ENCODE results near the gene C11orf52. TPM values are rescaled to one million over a fixed set of nuclear protein-coding genes. Genes with fewer than 3 reads are reported as not detected.

Gene C11orf52
- total and polyA plus RNA-seq, 2 of the 13 experiments (the other 11 are each of a cell fraction or from before 2014, with no cell fraction given), result 7.4 to 11.0 TPM

- TF ChIP-seq GMEB2 (CRISPR knock-in tag; IDR thresholded peaks at IDR 0.05; ENCODE audit: low read depth), result no peak
- 0 out of 2 replicates have a peak, but pooled peaks have one; percentile 15 for TF ChIP-seq CEBPB (IDR thresholded peaks at IDR 0.05; ENCODE audit: borderline replicate concordance, low read depth, low read length)
- no peak for ATAC-seq
- no TSS peak for BruUV-seq (replicated peaks)
- Histone ChIP-seq H3K79me2 (ENCODE audit: insufficient read depth, low read length) (no peaks in the 10 kb centered on the region), H3K4me1 (ENCODE audit: insufficient read depth, low read length) (no peaks in the 10 kb centered on the region), H3K36me3 (replicated peaks in 1 of 2; ENCODE audit: control insufficient read depth in 1 of 2, insufficient read depth in 2 of 2, low read length in 2 of 2) (no peaks in the 10 kb centered on the region), H3K4me3 (replicated peaks in 1 of 3; ENCODE audit: insufficient read depth in 1 of 3, low read depth in 2 of 3, low read length in 3 of 3) (no peak overlapping the region), H2AFZ (ENCODE audit: low read length) (no peak overlapping the region), H3K27ac (ENCODE audit: extremely low read length, insufficient read depth, low read length) (no peak overlapping the region), H3K4me2 (ENCODE audit: low read depth, low read length) (no peak overlapping the region), H3K9ac (ENCODE audit: insufficient read depth, low read depth, low read length) (no peak overlapping the region), H3K27me3 (ENCODE audit: control insufficient read depth in 1 of 2, insufficient read depth in 2 of 2, low read length in 2 of 2) (no peaks in the 10 kb centered on the region), H3K9me3 (ENCODE audit: low read length) (no peaks in the 10 kb centered on the region), H4K20me1 (ENCODE audit: insufficient read depth, low read length) (no peaks in the 10 kb centered on the region)
- POLR2A ChIA-PET, result interaction anchor here (1.0 kb wide), 1 partner anchor 31 kb away, joined by 3 read pairs; no protein-coding TSS in a partner anchor
- no peak for FAIRE-seq
- no peak for DNase-seq (ENCODE audit: low spot score)
- 81% methylated on average over 4 of the region's 4 CpGs for WGBS (ENCODE audit: low lambda C conversion rate)
- in situ Hi-C loops (cut with HindIII; ENCODE audit: extremely low pct_ligation_motif_present, low pct_unique_long_range_greater_than_20kb) (no loop called here), intact Hi-C loops (cut with micrococcal nuclease; ENCODE audit: unreplicated experiment) (no loop called here)
- CTCF ChIA-PET (ENCODE audit: low intra/inter-chr PET ratio, low total read pairs), result no interaction called here
Observed at GRCh38 chr11:111886032-111886431, 32.7 kb upstream of the C11orf52 start.

- H3K9ac ChIP-seq (ENCODE audit: insufficient read depth, low read depth, low read length), result no peak overlapping the region
- ChIA-PET POLR2A (no interaction called here), CTCF (ENCODE audit: low intra/inter-chr PET ratio, low total read pairs) (no interaction called here)
- FAIRE-seq (no peak), ATAC-seq (no peak), DNase-seq (ENCODE audit: low spot score) (no peak)
- no peak overlapping the region for H3K4me3 ChIP-seq (replicated peaks in 1 of 3; ENCODE audit: insufficient read depth in 1 of 3, low read depth in 2 of 3, low read length in 3 of 3)
- H3K9me3 ChIP-seq (ENCODE audit: low read length), result no peaks in the 10 kb centered on the region
- WGBS (ENCODE audit: low lambda C conversion rate), result 64% methylated on average over 2 of the region's 2 CpGs
- no TSS peak for BruUV-seq (replicated peaks)
- no peaks in the 10 kb centered on the region for H3K36me3 ChIP-seq (replicated peaks in 1 of 2; ENCODE audit: control insufficient read depth in 1 of 2, insufficient read depth in 2 of 2, low read length in 2 of 2)
- in situ Hi-C loops (cut with HindIII; ENCODE audit: extremely low pct_ligation_motif_present, low pct_unique_long_range_greater_than_20kb), result no loop called here
- H4K20me1 ChIP-seq (ENCODE audit: insufficient read depth, low read length), result no peaks in the 10 kb centered on the region
- intact Hi-C loops (cut with micrococcal nuclease; ENCODE audit: unreplicated experiment), result no loop called here
- H3K27me3 ChIP-seq (ENCODE audit: control insufficient read depth in 1 of 2, insufficient read depth in 2 of 2, low read length in 2 of 2), result no peaks in the 10 kb centered on the region
- no peaks in the 10 kb centered on the region for H3K79me2 ChIP-seq (ENCODE audit: insufficient read depth, low read length)
- no peaks in the 10 kb centered on the region for H3K4me1 ChIP-seq (ENCODE audit: insufficient read depth, low read length)
- TF ChIP-seq TBP (CRISPR knock-in tag; IDR thresholded peaks at IDR 0.05) (no peak), ZSCAN29 (CRISPR knock-in tag; conservative IDR thresholded peaks at IDR 0.05) (no peak), CEBPB (IDR thresholded peaks at IDR 0.05; ENCODE audit: borderline replicate concordance, low read depth, low read length) (peak; percentile 83)
- no peak overlapping the region for H3K4me2 ChIP-seq (ENCODE audit: low read depth, low read length)
- no peak overlapping the region for H3K27ac ChIP-seq (ENCODE audit: extremely low read length, insufficient read depth, low read length)
- H2AFZ ChIP-seq (ENCODE audit: low read length), result no peak overlapping the region
Observed at GRCh38 chr11:111886844-111887243, 31.9 kb upstream of the C11orf52 start.
